Neural cell (in vitro differentiated cells): ENCODE data around the gene NDC1. TPM values are rescaled to one million over a fixed set of nuclear protein-coding genes. Genes with fewer than 3 reads are reported as not detected.

Experiments
- polyA plus RNA-seq: library from polyadenylated mRNA; depleted of rRNA; stranded (reverse); fragments of >200 nt; gene quantifications from 2 replicates; pipeline ENCODE4 v1.2.3, GENCODE V29; 2014
- small RNA-seq, 3 experiments: library from RNA; depleted of rRNA; stranded (forward); fragments of <200 nt; gene quantifications; one replicate each; pipeline ENCODE3, GENCODE V24; 2012

NDC1 gene
- polyA plus RNA-seq, 1 donor from 2014 or later = 18.0 TPM

Small RNA genes lying within 50 kb of the gene (small RNA-seq; reads per million reads assigned to genes)
- 0 reads per million in 3 experiments for gene AL049745.1
- gene RF00418 = 0 reads per million in 3 experiments

Other genes with a start within 250 kb of the NDC1 start
- not detected in 2 replicates for gene GLIS1, start 99.1 kb downstream of the NDC1 start, polyA plus RNA-seq
- gene YIPF1, start 51.5 kb upstream of the NDC1 start, polyA plus RNA-seq = 45.0 and 52.6 TPM in 2 replicates
- not detected in 2 replicates for gene DIO1, start 55.9 kb upstream of the NDC1 start, polyA plus RNA-seq
- gene IFT25, start 107.4 kb upstream of the NDC1 start, polyA plus RNA-seq = 92.4 and 106 TPM in 2 replicates
- 23.9 and 24.8 TPM in 2 replicates for gene LRRC42, start 108.1 kb upstream of the NDC1 start, polyA plus RNA-seq
- not detected in 2 replicates for gene LDLRAD1, start 179.9 kb upstream of the NDC1 start, polyA plus RNA-seq
- gene TMEM59, start 214.9 kb upstream of the NDC1 start, polyA plus RNA-seq = 303 and 328 TPM in 2 replicates
- 4.0 and 4.4 TPM in 2 replicates for gene TCEANC2, start 215.3 kb upstream of the NDC1 start, polyA plus RNA-seq